HepG2 (cell line): ENCODE data around the gene ZNF844. TPM values are rescaled to one million over a fixed set of nuclear protein-coding genes. Genes with fewer than 3 reads are reported as not detected.

Experiments used
- AGO2 ChIP-seq: fragments of 200-400 bp; formaldehyde crosslinking; optimal IDR thresholded peaks from 2 replicates; pipeline ENCODE3; 2017; ENCODE audit warnings: mild to moderate bottlenecking, low read depth, low read length, moderate library complexity
- CEBPB ChIP-seq: IDR thresholded peaks from 2 replicates; pipeline ENCODE4 v1.6.1; 2011; ENCODE audit warnings: low read depth, low read length, improper control_type of control experiment, borderline replicate concordance
- ERF ChIP-seq: IDR thresholded peaks from 2 replicates; pipeline ENCODE4 v1.6.1; 2018; ENCODE audit warnings: missing biosample characterization, missing genetic modification reagents
- KDM3A ChIP-seq: IDR thresholded peaks from 2 replicates; pipeline ENCODE4 v1.6.1; 2018; ENCODE audit warnings: low read depth, missing compliant biosample characterization
- MATR3 ChIP-seq: sonication (generic); formaldehyde crosslinking; IDR thresholded peaks from 2 replicates; pipeline ENCODE4 v1.4.0; 2020; ENCODE audit warnings: missing genetic modification reagents
- NFRKB ChIP-seq: fragments of 450-650 bp; IDR thresholded peaks from 2 replicates; pipeline ENCODE4 v1.6.1; 2017
- NFYB ChIP-seq: sonication (generic); formaldehyde crosslinking; IDR thresholded peaks from 2 replicates; pipeline ENCODE4 v1.4.0; 2020; ENCODE audit warnings: missing genetic modification reagents
- NR2F6 ChIP-seq, 2 experiments: IDR thresholded peaks; 2 replicates each; pipeline ENCODE4 v1.6.1; 2016; ENCODE audit warnings: antibody characterized with exemption in 1 of 2, mild to moderate bottlenecking in 1 of 2
- PHF21A ChIP-seq: sonication (generic); formaldehyde crosslinking; IDR thresholded peaks from 2 replicates; pipeline ENCODE4 v1.5.0; 2020; ENCODE audit warnings: mild to moderate bottlenecking, missing genetic modification reagents
- RAD21 ChIP-seq: fragments of 450-650 bp; formaldehyde crosslinking; IDR thresholded peaks from 2 replicates; pipeline ENCODE4 v1.5.0; 2020; ENCODE audit warnings: mild to moderate bottlenecking
- RAD51 ChIP-seq: fragments of 450-650 bp; IDR thresholded peaks from 2 replicates; pipeline ENCODE4 v1.6.1; 2016; ENCODE audit warnings: borderline replicate concordance
- SAP130 ChIP-seq: IDR thresholded peaks from 2 replicates; pipeline ENCODE4 v1.6.1; 2016; ENCODE audit warnings: low read depth
- TBX3 ChIP-seq: fragments of 450-650 bp; IDR thresholded peaks from 2 replicates; pipeline ENCODE4 v1.6.1; 2017; ENCODE audit warnings: antibody characterized with exemption, mild to moderate bottlenecking, inconsistent platforms, borderline replicate concordance
- THAP8 ChIP-seq: sonication (generic); formaldehyde crosslinking; IDR thresholded peaks from 2 replicates; pipeline ENCODE4 v1.5.1; 2020; ENCODE audit warnings: missing genetic modification reagents, mild to moderate bottlenecking, borderline replicate concordance
- ZNF333 ChIP-seq: sonication (generic); formaldehyde crosslinking; IDR thresholded peaks from 2 replicates; pipeline ENCODE4 v1.4.0; 2020; ENCODE audit warnings: mild to moderate bottlenecking, missing genetic modification reagents, borderline replicate concordance
- ZNF335 ChIP-seq: sonication (generic); formaldehyde crosslinking; IDR thresholded peaks from 2 replicates; pipeline ENCODE4 v1.4.0; 2020; ENCODE audit warnings: missing genetic modification reagents
- ZNF414 ChIP-seq: sonication (generic); formaldehyde crosslinking; IDR thresholded peaks from 2 replicates; pipeline ENCODE4 v1.5.0; 2020; ENCODE audit warnings: missing genetic modification reagents
- ZNF577 ChIP-seq: sonication (generic); formaldehyde crosslinking; IDR thresholded peaks from 2 replicates; pipeline ENCODE4 v1.4.0; 2020; ENCODE audit warnings: mild to moderate bottlenecking, low read depth, missing genetic modification reagents, borderline replicate concordance
- ZNF784 ChIP-seq: sonication (generic); formaldehyde crosslinking; IDR thresholded peaks from 2 replicates; pipeline ENCODE4 v1.5.1; 2020; ENCODE audit warnings: missing genetic modification reagents, mild to moderate bottlenecking, borderline replicate concordance
- ZNF792 ChIP-seq: IDR thresholded peaks from 2 replicates; pipeline ENCODE4 v1.6.1; 2016
- polyA plus RNA-seq, 8 experiments: library from polyadenylated mRNA; depleted of rRNA in 3 of 8; stranded (reverse) in 7 of 8; unstranded in 1 of 8; fragments of >200 nt; fragmentation: Illumina TruSeq in 4 of 8; extraction: Trizol in 4 of 8; gene quantifications; 2 replicates each; pipeline versions ENCODE4 v1.2.1 to v1.2.3, GENCODE V29; 2011 to 2016; ENCODE audit warnings: low read depth in 4 of 8, missing spikeins in 1 of 8, mixed read lengths in 1 of 8; ENCODE audit not compliant: insufficient read depth in 1 of 8
- total RNA-seq, 5 experiments: library from RNA; depleted of rRNA; stranded (reverse); fragments of >200 nt; fragmentation: Illumina TruSeq; extraction: Trizol; gene quantifications; 2 replicates each; pipeline ENCODE4 v1.2.3, GENCODE V29; 2016; ENCODE audit warnings: low read depth in 1 of 5
- TF ChIP-seq, protein P1 (sequence below): sonication (generic); formaldehyde crosslinking; IDR thresholded peaks from 2 replicates; pipeline ENCODE4 v1.4.0; 2020; ENCODE audit warnings: mild to moderate bottlenecking, missing genetic modification reagents
- TF ChIP-seq, protein P2 (sequence below): sonication (generic); formaldehyde crosslinking; IDR thresholded peaks from 2 replicates; pipeline ENCODE4 v1.9.0; 2022; ENCODE audit warnings: missing genetic modification reagents, mild to moderate bottlenecking, borderline replicate concordance
- TF ChIP-seq, protein P3 (sequence below): IDR thresholded peaks from 2 replicates; pipeline ENCODE4 v1.6.1; 2016; ENCODE audit warnings: missing compliant biosample characterization, missing genetic modification reagents, borderline replicate concordance

The ZNF844 gene
- total and polyA plus RNA-seq, 2 of the 13 experiments (the other 11 are each of a cell fraction or from before 2014, with no cell fraction given): 1.0 to 3.2 TPM

- TF ChIP-seq MATR3 (CRISPR knock-in tag) (no peak), TBX3 (no peak), RAD21 (CRISPR knock-in tag) (peak; percentile 24; the same call in 1 of the 2 replicates), AGO2 (peak; percentile 41), ZNF792 (CRISPR knock-in tag) (no peak), ZNF333 (CRISPR knock-in tag) (no peak), RAD51 (no peak), ZNF414 (CRISPR knock-in tag) (no peak), CEBPB (no peak), SAP130 (CRISPR knock-in tag) (0 out of 2 replicates have a peak, but pooled peaks have one; percentile 14), ZNF577 (CRISPR knock-in tag) (no peak), ERF (no peak), NFYB (peak; percentile 46; the same call in 1 of the 2 replicates), PHF21A (CRISPR knock-in tag) (peak; percentile 49; the same call in 1 of the 2 replicates), NFRKB (no peak), THAP8 (no peak), ZNF335 (no peak), ZNF784 (CRISPR knock-in tag) (no peak), NR2F6 (IDR thresholded peaks at IDR 0.05) (peak; percentile 14; the same call in 1 of the 2 replicates), NR2F6 (CRISPR knock-in tag; IDR thresholded peaks at IDR 0.05) (no peak), KDM3A (CRISPR knock-in tag) (no peak)
- TF ChIP-seq, protein P1, sequence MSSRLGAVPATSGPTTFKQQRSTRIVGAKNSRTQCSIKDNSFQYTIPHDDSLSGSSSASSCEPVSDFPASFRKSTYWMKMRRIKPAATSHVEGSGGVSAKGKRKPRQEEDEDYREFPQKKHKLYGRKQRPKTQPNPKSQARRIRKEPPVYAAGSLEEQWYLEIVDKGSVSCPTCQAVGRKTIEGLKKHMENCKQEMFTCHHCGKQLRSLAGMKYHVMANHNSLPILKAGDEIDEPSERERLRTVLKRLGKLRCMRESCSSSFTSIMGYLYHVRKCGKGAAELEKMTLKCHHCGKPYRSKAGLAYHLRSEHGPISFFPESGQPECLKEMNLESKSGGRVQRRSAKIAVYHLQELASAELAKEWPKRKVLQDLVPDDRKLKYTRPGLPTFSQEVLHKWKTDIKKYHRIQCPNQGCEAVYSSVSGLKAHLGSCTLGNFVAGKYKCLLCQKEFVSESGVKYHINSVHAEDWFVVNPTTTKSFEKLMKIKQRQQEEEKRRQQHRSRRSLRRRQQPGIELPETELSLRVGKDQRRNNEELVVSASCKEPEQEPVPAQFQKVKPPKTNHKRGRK (CRISPR knock-in tag): no peak
- TF ChIP-seq, protein P2, sequence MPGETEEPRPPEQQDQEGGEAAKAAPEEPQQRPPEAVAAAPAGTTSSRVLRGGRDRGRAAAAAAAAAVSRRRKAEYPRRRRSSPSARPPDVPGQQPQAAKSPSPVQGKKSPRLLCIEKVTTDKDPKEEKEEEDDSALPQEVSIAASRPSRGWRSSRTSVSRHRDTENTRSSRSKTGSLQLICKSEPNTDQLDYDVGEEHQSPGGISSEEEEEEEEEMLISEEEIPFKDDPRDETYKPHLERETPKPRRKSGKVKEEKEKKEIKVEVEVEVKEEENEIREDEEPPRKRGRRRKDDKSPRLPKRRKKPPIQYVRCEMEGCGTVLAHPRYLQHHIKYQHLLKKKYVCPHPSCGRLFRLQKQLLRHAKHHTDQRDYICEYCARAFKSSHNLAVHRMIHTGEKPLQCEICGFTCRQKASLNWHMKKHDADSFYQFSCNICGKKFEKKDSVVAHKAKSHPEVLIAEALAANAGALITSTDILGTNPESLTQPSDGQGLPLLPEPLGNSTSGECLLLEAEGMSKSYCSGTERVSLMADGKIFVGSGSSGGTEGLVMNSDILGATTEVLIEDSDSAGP (CRISPR knock-in tag): 0 out of 2 replicates have a peak, but pooled peaks have one; percentile 51
- TF ChIP-seq, protein P3, sequence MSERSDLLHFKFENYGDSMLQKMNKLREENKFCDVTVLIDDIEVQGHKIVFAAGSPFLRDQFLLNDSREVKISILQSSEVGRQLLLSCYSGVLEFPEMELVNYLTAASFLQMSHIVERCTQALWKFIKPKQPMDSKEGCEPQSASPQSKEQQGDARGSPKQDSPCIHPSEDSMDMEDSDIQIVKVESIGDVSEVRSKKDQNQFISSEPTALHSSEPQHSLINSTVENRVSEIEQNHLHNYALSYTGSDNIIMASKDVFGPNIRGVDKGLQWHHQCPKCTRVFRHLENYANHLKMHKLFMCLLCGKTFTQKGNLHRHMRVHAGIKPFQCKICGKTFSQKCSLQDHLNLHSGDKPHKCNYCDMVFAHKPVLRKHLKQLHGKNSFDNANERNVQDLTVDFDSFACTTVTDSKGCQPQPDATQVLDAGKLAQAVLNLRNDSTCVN (CRISPR knock-in tag): no peak
Measured at GRCh38 chr19:12117201-12117970, 52.9 kb downstream of the ZNF844 start (continued).
